Lower leg skin (tissue), 4 donors: Measurements from ENCODE around the gene UCP3. TPM values are rescaled to one million over a fixed set of nuclear protein-coding genes. Genes with fewer than 3 reads are reported as not detected.
A peak's percentile ranks its signal among the peaks of the same experiment; 100 is the strongest.

Source experiments
- DNase-seq, 2 donors: peaks; one replicate each; pipeline ENCODE4 v3.0.0-alpha.2; 2019; ENCODE audit warnings: low spot score in 2 of 2
- H3K4me3 ChIP-seq: fragments of 200-600 bp; sonication (generic); 2 replicates; pipeline ENCODE4 v1.5.1; 2017; ENCODE audit warnings: mild to moderate bottlenecking, low read depth; ENCODE audit not compliant: poor library complexity, severe bottlenecking
- POLR2A ChIP-seq, 2 donors: fragments of 450-650 bp; IDR thresholded peaks; one replicate each; pipeline ENCODE4 v1.6.1; 2016 to 2017; ENCODE audit warnings: antibody characterized with exemption in 2 of 2, mild to moderate bottlenecking in 1 of 2, moderate library complexity in 1 of 2
- WGBS, 2 donors: methylation state at CpG; one replicate each; pipeline ENCODE4 v1.1.5; 2018; 5-methylcytosine and 5-hydroxymethylcytosine counted together
- intact Hi-C: fragments of 100-400 bp; cut with DNase I; formaldehyde crosslinking; loops from one replicate; pipeline ENCODE4 v1.15.0; 2023; ENCODE audit warnings: low total_unique reads
- total RNA-seq, 4 donors: library from RNA; depleted of rRNA; stranded (reverse); fragments of >200 nt; gene quantifications; one replicate each; pipeline ENCODE4 v1.1.0, GENCODE V29; 2016
- TF ChIP-seq, protein P1 (sequence below), 3 donors: fragments of 450-650 bp; IDR thresholded peaks; one replicate each; pipeline ENCODE4 v1.5.1; 2016; ENCODE audit warnings: antibody characterized with exemption in 3 of 3, mild to moderate bottlenecking in 3 of 3, moderate library complexity in 2 of 3

Gene UCP3
- total RNA-seq, 4 donors from 2014 or later: 0.68 to 6.4 (median 3.6) TPM

DNA sequence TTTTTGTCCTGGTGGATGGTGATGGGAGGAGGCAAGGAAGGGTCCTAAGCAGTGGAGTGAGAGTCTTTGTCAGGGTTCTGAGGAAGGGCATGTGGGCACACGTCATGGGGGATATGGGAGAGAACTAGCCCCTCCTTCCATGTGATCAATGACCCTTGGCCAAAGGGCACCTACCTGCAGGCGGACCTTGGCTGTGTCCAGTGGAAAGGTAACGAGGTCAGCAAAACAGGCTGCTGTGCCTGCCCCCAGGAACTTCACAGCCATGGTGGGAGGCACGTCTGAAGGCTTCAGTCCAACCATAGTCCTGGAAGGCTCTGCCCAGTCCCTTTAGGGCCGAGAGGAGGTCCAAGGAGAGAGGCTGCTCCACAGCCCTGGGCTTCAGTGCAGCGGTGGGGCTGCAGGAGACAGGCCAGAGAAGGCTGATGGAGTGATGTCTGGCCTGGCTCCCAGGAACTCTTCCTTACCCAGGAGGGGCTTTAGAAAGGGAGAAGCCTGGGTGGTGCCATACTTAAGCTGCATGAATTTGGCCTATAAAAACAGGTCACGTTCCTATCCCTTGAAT, 2.1 kb downstream of the UCP3 start:
- no peak overlapping the region for H3K4me3 ChIP-seq
- peak in 1 of 2 donors; percentile 53 for DNase-seq
- TF ChIP-seq, protein P1, sequence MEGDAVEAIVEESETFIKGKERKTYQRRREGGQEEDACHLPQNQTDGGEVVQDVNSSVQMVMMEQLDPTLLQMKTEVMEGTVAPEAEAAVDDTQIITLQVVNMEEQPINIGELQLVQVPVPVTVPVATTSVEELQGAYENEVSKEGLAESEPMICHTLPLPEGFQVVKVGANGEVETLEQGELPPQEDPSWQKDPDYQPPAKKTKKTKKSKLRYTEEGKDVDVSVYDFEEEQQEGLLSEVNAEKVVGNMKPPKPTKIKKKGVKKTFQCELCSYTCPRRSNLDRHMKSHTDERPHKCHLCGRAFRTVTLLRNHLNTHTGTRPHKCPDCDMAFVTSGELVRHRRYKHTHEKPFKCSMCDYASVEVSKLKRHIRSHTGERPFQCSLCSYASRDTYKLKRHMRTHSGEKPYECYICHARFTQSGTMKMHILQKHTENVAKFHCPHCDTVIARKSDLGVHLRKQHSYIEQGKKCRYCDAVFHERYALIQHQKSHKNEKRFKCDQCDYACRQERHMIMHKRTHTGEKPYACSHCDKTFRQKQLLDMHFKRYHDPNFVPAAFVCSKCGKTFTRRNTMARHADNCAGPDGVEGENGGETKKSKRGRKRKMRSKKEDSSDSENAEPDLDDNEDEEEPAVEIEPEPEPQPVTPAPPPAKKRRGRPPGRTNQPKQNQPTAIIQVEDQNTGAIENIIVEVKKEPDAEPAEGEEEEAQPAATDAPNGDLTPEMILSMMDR (IDR thresholded peaks at IDR 0.05): no peak
- no peak for TF ChIP-seq POLR2A (IDR thresholded peaks at IDR 0.05)
- WGBS, 2 donors: 80 to 86% methylated on average over 7 of the region's 7 CpGs
- intact Hi-C loops: no loop called here

DNA sequence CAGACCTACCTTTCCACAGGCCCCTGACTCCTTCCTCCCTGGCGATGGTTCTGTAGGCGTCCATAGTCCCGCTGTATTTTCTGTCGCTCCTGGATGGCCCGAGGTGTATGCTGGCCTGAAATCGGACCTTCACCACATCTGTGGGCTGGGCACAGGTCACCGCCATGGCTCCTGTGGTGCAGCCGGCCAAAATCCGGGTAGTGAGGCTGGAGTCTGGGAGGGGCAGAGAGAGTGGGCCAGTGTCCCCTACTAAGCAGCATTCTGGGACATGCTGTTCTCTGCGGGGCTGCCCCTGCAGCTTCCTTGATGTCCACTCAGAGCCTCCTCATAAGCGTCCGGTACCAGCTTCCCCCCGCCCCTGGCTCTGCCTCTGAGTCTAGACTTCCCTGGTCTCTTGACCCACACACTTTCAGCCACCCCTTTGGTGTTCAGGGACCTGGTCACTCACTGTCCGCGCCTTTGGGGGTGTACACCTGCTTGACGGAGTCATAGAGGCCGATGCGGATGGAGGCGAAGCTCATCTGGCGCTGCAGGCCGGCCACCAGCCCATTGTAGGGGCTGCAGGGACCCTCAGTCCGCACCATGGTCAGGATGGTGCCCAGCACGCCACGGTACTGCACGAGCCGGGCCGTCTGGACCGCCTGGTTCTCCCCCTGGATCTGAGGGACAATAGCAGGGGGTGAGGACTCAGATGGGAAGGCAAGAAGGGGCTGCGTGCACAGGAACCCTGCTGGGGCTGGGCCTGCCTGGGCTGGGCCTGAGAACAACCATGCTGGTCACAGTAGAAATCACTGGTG, 3.0 kb downstream of the UCP3 start:
- TF ChIP-seq, protein P1 (IDR thresholded peaks at IDR 0.05): no peak
- TF ChIP-seq POLR2A (IDR thresholded peaks at IDR 0.05): no peak
- peak in 1 of 2 donors; percentile 72 for DNase-seq
- 95 to 96% methylated on average over 23 to 28 of the region's 29 CpGs for WGBS, 2 donors
- intact Hi-C loops: no loop called here
- no peak overlapping the region for H3K4me3 ChIP-seq

DNA sequence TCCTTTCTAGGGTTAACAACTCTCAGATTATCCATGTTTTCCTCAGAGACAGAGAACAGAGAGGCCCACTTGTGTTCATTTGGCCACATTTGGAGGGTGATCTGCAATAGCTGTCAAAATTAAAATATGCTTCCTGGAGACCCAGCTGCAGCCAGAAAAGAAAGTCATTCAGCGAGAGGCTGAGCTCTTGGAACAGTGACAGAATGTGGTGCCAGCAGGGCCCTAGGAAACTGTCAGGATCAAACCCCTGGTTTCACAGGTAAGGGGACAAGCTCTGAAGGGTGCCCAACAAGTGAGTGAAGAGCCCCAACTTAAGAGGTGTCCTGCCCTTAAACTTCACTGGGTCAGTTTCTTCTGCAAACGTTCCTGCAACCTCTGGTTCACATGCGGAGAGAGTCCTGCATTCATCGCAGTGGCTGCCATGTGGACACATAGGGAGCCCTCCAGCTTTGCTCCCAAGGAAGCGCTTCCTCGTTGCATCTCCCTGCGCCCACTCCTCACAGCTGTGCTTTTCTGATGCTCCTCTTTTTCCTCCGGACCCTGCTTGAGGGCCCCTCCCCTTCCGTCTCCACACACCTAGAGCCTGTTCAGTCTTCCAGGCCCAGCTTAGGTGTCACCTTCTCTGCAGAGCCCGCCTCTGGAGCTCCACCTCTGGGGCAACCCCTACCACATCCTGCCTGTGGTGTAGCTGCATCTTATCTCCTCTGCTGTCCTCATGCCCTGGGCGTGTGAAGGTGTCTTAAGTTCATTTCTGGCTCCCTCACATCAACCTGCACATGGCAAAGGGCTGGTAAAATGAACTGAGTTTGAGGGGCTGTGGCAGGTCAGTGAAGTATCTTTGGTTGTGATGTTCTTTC, 3.9 kb downstream of the UCP3 start:
- 71% methylated on average over 11 of the region's 11 CpGs for WGBS, 2 donors
- TF ChIP-seq POLR2A (IDR thresholded peaks at IDR 0.05): no peak
- TF ChIP-seq, protein P1 (IDR thresholded peaks at IDR 0.05): no peak
- intact Hi-C loops: no loop called here

DNA sequence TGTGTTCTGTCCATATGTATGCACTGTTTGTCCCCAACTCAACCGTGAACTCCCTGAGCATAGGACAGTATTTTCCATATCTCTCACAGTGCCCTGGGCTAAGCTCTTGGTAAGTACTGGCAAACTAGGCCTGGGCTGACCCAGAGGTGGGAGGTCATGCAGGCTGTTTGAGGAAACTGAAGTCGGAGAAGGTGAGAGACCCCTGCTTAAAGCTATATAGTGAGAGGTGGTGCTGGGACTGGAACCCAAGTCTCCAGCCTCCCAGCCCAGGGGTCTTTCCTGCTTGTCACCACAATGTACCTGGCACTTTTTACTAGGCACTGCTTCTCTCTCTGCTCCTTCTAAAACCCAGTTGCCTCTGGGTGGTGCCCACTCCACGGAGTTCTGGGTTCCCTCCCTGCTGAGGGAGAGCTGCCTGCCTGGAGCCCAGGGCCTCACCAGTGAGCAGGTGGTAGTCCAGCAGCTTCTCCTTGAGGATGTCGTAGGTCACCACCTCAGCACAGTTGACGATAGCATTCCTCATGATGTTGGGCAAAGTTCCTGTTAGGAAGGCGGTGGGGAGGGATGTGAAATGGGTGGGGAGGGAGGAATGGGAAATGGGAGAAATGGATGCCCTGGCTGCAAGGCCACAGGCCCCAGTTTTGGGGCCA, 4.7 kb downstream of the UCP3 start:
- TF ChIP-seq, protein P1 (IDR thresholded peaks at IDR 0.05): no peak
- no peak for TF ChIP-seq POLR2A (IDR thresholded peaks at IDR 0.05)
- WGBS, 2 donors: 82 to 94% methylated on average over 6 of the region's 6 CpGs
- intact Hi-C loops: no loop called here
- peak in 1 of 2 donors; percentile 50 for DNase-seq
- H3K4me3 ChIP-seq: no peak overlapping the region

More for the DNA sequence above, 3.9 kb downstream of the UCP3 start:
- H3K4me3 ChIP-seq: no peak overlapping the region
- peak in 1 of 2 donors; percentile 80 for DNase-seq

DNA sequence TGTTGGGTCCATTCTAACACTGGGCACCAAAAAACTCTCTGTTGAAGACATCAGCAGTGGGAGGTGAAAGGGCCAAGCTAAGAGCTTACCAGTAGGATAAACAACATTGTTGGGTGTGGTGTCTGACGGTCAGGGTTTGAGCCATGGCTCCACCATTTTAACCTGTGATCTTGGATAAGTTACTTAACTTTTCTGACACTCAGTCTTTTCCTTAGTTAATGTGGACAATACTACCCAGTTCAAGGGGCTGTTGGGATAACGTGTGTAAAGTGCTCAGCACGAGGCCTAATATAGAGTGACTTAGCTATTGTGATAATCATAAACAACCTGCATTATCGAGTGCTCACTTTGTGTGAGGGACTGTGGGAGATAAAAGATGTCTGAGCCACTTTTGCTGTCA, 6.1 kb downstream of the UCP3 start:
- intact Hi-C loops: no loop called here
- 95 to 96% methylated on average over 4 of the region's 4 CpGs for WGBS, 2 donors
- H3K4me3 ChIP-seq: no peak overlapping the region
- TF ChIP-seq POLR2A (IDR thresholded peaks at IDR 0.05): no peak
- TF ChIP-seq, protein P1 (IDR thresholded peaks at IDR 0.05): no peak
- DNase-seq: no peak
